H1 (cell line): ENCODE data around the gene KREMEN1.
A peak's percentile ranks its signal among the peaks of the same experiment; 100 is the strongest.

ENCODE experiments used
- MAFK ChIP-seq: IDR thresholded peaks from 2 replicates; pipeline ENCODE4 v1.6.1; 2012; ENCODE audit warnings: low read depth, mild to moderate bottlenecking, improper control_type of control experiment, low read length
- POLR2AphosphoS5 ChIP-seq: IDR thresholded peaks from 2 replicates; pipeline ENCODE4 v1.6.1; 2011; ENCODE audit warnings: low read depth, low read length
- TAF1 ChIP-seq: IDR thresholded peaks from 2 replicates; pipeline ENCODE4 v1.6.1; 2011; ENCODE audit warnings: mild to moderate bottlenecking, low read depth, low read length
- TF ChIP-seq, protein P1 (sequence below), 3 experiments: IDR thresholded peaks; 1 replicate in 2 of 3; 2 replicates in 1 of 3; pipeline versions ENCODE4 v1.5.1 to v1.6.1; 2011; ENCODE audit warnings: low read length in 3 of 3, mild to moderate bottlenecking in 3 of 3, inconsistent platforms in 2 of 3, low read depth in 1 of 3, moderate library complexity in 1 of 3; ENCODE audit not compliant: insufficient read depth in 1 of 3; ENCODE audit errors: control extremely low read depth in 1 of 3
- TF ChIP-seq, protein P2 (sequence below): IDR thresholded peaks from 2 replicates; pipeline ENCODE4 v1.6.1; 2011; ENCODE audit warnings: low read depth, mild to moderate bottlenecking, low read length; ENCODE audit not compliant: insufficient read depth

GRCh38 chr22:29205594-29206371, 132.9 kb downstream of the KREMEN1 start, which contains the start of gene EMID1:
- TF ChIP-seq, protein P1, sequence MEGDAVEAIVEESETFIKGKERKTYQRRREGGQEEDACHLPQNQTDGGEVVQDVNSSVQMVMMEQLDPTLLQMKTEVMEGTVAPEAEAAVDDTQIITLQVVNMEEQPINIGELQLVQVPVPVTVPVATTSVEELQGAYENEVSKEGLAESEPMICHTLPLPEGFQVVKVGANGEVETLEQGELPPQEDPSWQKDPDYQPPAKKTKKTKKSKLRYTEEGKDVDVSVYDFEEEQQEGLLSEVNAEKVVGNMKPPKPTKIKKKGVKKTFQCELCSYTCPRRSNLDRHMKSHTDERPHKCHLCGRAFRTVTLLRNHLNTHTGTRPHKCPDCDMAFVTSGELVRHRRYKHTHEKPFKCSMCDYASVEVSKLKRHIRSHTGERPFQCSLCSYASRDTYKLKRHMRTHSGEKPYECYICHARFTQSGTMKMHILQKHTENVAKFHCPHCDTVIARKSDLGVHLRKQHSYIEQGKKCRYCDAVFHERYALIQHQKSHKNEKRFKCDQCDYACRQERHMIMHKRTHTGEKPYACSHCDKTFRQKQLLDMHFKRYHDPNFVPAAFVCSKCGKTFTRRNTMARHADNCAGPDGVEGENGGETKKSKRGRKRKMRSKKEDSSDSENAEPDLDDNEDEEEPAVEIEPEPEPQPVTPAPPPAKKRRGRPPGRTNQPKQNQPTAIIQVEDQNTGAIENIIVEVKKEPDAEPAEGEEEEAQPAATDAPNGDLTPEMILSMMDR (IDR thresholded peaks at IDR 0.05; ENCODE audit: control extremely low read depth in 1 of 3, insufficient read depth in 1 of 3, low read depth in 1 of 3, low read length in 3 of 3) = 0 out of 4 replicates have a peak, but pooled peaks of 1 of the 3 experiments have one; percentile 2
- TF ChIP-seq MAFK = no peak
- TF ChIP-seq, protein P2, sequence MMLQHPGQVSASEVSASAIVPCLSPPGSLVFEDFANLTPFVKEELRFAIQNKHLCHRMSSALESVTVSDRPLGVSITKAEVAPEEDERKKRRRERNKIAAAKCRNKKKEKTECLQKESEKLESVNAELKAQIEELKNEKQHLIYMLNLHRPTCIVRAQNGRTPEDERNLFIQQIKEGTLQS = no peak
- 0 out of 2 replicates have a peak, but pooled peaks have one; percentile 18 for TF ChIP-seq TAF1
- TF ChIP-seq POLR2AphosphoS5 = no peak
